ENCODE results near the gene MYH16.
"Not testable (repeated sequence)": the region's sequence is repeated elsewhere in the genome, so short reads cannot be mapped to it uniquely, and the experiment has no call there.

Gene MYH16

GRCh38 chr7:99272476-99273045 lies at the start of gene MYH16:
MYH16 (plus strand) TSS chr7:99272839.
- no peak for DNase-seq (ENCODE audit: low read depth)

- DNase-seq (ENCODE audit: low read depth): not testable (repeated sequence)
Measured at GRCh38 chr7:99224263-99224898, 48.3 kb upstream of the MYH16 start.

GRCh38 chr7:99224899-99225265 lies 47.8 kb upstream of the MYH16 start:
- no peak for DNase-seq (ENCODE audit: low read depth)

GRCh38 chr7:99229234-99229633 lies 43.4 kb upstream of the MYH16 start:
- DNase-seq (ENCODE audit: low read depth): no peak

GRCh38 chr7:99232082-99232770 lies 40.4 kb upstream of the MYH16 start:
- no peak for DNase-seq (ENCODE audit: low read depth)

GRCh38 chr7:99232955-99233354 lies 39.7 kb upstream of the MYH16 start:
- DNase-seq (ENCODE audit: low read depth): not testable (repeated sequence)

- DNase-seq (ENCODE audit: low read depth): no peak
Measured at GRCh38 chr7:99234185-99234584, 38.5 kb upstream of the MYH16 start.

GRCh38 chr7:99235925-99236324 lies 36.7 kb upstream of the MYH16 start:
- DNase-seq (ENCODE audit: low read depth): no peak

GRCh38 chr7:99237876-99238275 lies 34.8 kb upstream of the MYH16 start:
- DNase-seq (ENCODE audit: low read depth): not testable (repeated sequence)

GRCh38 chr7:99238558-99239341 lies 33.9 kb upstream of the MYH16 start:
- no peak for DNase-seq (ENCODE audit: low read depth)

- no peak for DNase-seq (ENCODE audit: low read depth)
Measured at GRCh38 chr7:99242682-99243081, 30.0 kb upstream of the MYH16 start.

GRCh38 chr7:99243751-99244337 lies 28.8 kb upstream of the MYH16 start:
- DNase-seq (ENCODE audit: low read depth): no peak

- DNase-seq (ENCODE audit: low read depth): no peak
Measured at GRCh38 chr7:99244939-99245338, 27.7 kb upstream of the MYH16 start.

- no peak for DNase-seq (ENCODE audit: low read depth)
Measured at GRCh38 chr7:99248391-99249095, 24.1 kb upstream of the MYH16 start.

GRCh38 chr7:99249985-99250575 lies 22.6 kb upstream of the MYH16 start:
- no peak for DNase-seq (ENCODE audit: low read depth)

GRCh38 chr7:99252166-99252895 lies 20.3 kb upstream of the MYH16 start:
- DNase-seq (ENCODE audit: low read depth): no peak

GRCh38 chr7:99253369-99253768 lies 19.3 kb upstream of the MYH16 start:
- no peak for DNase-seq (ENCODE audit: low read depth)

- DNase-seq (ENCODE audit: low read depth): no peak
Measured at GRCh38 chr7:99254390-99254789, 18.2 kb upstream of the MYH16 start.

GRCh38 chr7:99255463-99255862 lies 17.2 kb upstream of the MYH16 start:
- DNase-seq (ENCODE audit: low read depth): no peak

GRCh38 chr7:99257065-99257464 lies 15.6 kb upstream of the MYH16 start:
- DNase-seq (ENCODE audit: low read depth): no peak

GRCh38 chr7:99257675-99258074 lies 15.0 kb upstream of the MYH16 start:
- DNase-seq (ENCODE audit: low read depth): no peak

All from T-helper 22 cell (primary cell).